GM19467 (cell line): Measurements from ENCODE around the gene FARSA.
"Not testable (repeated sequence)": the region's sequence is repeated elsewhere in the genome, so short reads cannot be mapped to it uniquely, and the experiment has no call there.

Experiments used
- ATAC-seq: cut with Tn5 transposase; IDR thresholded peaks from one replicate; pipeline ENCODE4 v1.9.1; 2021; ENCODE audit warnings: mild to moderate bottlenecking, moderate library complexity; ENCODE audit not compliant: unreplicated experiment

FARSA gene

GRCh38 chr19:12933287-12934072 lies at the start of gene FARSA:
FARSA (minus strand) TSS chr19:12933711; CDS start chr19:12933696, 15 bp downstream.
- peak; percentile 45 for ATAC-seq

DNA sequence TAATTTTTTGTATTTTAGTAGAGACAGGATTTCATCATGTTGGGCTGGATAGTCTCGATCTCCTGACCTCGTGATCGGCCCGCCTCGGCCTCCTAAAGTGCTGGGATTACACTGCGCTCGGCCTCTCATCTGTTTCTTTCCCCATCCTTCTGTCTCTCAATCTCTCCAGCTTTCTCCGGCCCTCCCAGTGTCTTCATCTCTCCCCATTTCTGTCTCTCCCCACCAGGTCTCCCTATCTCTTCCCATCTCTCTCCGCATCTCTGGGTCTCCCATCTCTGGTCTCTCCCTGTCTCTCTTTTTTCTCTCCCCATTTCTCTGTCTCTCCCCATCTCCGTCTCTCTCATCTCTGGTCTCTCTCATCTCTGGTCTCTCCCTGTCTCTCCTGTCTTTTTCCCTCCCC lies 49.6 kb upstream of the FARSA start:
- ATAC-seq: no peak

DNA sequence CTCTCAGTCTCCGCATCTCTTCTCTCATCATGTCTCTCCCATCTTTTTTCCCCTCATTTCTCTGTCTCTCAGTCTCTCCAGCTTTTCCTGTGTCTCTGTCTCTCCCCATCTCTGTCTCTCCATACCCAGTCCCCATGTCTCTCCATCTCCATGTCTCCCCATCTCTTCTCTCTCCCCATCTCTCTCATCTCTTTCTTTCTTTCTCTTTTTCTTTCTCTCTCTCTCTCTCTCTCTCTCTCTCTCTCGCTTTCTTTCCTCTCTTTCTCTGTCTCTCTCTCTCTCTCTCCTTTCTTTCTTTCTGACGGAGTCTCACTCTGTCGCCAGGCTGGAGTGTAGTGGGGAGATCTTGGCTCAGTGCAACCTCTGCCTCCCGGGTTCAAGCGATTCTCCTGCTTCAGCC lies 49.1 kb upstream of the FARSA start:
- ATAC-seq: no peak

DNA sequence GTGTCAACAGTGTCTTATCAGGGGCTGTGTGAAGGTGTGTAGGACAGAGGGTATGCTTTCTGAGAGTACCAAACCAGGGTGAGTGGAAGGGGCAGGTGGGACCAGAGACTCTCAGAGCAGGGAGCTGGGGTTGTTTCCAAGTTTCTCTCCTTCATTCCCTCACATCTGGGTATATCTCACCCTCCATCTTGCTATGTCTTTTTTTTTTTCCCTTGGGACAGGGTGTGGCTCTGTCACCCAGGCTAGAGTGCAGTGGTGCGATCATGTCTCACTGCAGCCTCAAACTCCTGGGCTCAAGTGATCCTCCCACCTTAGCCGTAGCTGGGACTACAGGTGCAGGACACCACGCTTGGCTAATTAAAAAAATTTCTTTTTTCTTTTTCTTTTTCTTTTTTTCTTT lies 46.5 kb upstream of the FARSA start:
- ATAC-seq: no peak

DNA sequence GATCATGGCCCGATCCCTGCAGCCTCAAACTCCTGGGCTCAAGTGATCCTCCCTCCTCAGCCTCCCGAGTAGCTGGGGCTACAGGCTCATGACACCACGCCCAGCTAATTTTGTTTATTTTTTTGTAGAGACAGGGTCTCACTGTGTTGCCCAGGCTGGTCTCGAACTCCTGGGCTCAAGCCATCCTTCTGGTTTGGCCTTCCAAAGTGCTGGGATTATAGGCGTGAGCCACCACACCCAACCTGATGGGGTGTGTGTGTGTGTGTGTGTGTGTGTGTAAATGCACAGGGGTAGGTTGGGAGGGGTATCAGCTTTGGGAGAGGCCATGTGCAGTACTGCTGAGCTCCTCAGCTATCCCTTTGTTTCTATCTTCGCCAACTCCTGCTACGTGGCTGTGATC lies 42.6 kb upstream of the FARSA start:
- not testable (repeated sequence) for ATAC-seq

DNA sequence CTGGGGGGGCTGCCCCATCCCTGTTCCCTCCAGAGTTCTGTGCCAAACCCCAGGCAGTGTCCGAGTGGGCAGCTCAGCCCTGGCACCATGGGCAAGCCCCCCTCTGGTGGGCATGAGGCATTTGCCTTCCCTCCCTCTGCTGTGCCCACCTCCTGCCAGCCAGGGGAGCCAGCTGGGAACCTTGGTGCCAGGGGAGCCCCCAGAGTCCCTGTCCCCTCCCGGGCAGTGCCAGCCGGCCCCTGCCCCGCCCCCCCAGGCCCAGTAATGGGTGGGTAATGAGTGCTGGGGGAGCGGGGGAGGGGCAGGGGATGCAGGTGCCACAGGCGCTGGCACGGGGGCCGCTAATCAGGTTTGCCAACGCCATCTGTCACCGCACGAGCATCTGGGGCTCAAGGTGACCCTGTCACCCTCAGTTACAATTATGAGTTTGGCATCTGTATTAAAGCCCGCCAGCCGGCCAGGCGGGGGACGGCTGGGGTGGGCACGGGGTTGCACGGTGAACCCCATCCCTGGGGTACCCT lies 41.8 kb upstream of the FARSA start:
- ATAC-seq: no peak

DNA sequence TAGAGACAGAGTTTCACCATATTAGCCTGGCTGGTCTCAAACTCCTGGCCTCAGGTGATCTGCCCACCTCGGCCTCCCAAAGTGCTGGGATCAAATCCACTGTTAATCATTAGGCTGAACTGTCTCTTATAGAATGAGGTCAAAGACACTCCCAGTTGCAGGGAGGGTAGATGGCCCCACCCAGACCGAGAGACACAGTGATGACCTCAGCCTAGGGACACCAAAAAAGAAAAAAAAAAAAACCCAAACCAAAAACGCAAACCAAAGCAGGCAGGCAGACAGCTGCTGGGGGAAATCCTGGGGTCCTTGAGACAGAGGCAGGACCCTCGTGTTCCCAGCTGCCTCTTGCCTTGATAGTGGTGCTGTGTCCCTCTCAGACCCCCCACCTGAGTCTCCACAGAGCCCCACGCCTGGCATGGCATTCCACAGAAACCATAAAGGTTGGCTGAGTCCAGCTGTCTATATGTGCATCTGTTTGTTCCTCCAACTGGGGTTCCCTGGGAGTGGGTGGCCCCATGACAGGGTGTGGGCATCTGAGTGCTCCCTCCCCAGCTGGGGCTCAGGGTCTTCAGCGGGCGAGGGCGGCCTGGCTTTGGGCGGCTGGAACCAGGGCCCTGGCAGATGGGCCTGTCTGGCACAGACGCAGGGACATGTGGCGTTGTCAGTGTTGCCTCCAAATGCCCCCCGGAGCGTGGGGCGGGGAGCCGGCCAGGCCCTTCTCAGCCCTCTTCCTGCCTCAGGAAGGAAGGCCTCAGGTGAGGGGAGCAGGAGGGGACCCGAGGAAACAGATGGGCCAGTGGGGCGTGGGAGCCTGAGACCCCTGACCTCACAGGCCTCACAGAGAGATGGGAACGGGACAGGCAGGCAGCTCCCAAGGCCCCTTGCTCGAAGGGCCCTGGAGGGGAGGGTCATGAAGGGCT lies 41.0 kb upstream of the FARSA start:
- no peak for ATAC-seq

DNA sequence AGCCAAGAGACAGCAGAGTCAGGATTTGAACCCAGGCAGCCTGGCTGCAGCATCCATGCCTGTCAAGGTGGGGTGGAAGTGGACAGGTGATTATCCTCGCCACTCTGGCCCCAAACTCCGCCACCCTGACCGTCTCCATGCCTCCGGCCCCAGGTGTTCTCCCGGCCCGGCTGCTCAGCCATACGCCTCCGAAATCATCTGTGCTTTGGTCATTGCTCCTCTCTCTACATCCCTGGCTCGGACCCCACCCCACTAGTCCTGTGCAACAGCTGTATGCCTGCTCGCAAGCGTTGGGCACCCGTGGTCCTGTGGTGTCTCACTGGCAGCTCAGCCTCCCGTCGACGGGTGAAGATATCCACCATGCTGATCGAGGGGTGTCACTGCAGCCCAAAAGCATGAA lies 39.7 kb upstream of the FARSA start:
- no peak for ATAC-seq

DNA sequence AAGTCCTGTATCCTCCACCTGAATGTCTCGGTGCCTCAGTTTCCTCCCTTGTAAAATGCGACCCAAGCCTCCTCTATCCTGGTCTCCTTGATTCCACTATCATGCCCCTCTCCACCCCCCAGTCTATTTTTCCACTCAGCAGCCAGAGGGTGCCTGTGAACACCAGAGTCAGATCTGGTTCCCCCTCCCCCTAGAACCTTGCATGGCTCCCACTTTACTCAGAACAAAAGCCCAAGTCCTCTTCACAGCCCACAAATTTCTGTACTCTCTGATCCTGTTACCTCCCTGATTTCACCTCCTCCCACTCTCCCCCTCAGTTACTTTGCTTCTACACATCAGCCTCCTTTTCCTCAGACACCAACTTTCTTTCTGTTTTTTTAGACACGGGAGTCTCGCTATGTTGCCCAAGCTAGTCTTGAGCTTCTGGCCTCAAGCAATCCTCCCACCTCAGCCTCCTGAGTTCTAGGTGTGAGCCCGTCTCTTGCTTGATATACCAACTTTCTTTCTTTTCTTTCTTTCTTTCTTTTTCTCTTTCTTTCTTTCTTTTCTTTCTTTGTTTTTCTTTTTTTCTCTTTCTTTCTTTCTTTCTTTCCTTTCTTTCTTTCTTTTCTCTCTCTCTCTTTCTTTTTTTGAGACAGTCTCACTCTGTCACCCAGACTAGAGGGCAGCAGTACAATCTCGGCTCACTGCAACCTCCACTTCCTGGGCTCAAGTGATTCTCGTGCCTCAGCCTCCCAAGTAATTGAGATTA lies 36.7 kb upstream of the FARSA start:
- no peak for ATAC-seq

DNA sequence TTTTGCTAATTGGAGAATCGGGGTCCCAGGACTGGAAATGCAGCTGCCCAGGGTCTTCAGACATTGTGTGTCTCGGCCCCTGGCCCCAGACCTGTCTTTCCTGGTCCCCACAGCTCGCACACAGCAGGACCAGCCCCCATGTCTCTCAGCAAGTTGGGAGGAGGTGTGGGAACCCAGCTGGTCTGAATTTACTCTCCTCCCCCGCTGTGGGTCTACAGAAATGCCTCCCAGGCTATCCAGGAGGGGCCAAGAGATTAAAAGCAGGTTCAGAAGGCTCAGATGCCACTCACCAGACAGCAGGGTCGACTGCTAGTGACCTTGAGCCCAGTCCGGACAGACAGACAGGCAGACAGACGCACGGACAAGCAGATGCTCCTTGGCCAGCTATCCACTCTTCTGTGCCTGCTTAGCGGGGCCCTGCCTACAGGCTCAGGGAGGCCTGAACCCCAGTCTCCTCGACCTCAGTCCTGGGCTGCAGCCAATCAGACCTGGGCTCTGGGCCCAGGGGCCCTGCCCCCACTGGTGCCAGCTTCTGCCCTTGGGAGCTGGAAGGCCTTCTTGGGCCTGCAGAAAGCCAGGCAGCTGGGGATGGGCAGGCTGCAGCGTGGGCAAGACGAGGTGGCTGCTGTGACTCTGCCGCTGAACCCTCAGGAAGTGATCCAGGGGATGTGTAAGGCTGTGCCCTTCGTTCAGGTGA lies 35.9 kb upstream of the FARSA start, which contains the start of gene DAND5:
Gene DAND5 (plus strand): TSS at position 285 of the 697 bp plus-strand sequence. CDS start 85 bp downstream, at position 370.
- ATAC-seq: no peak

DNA sequence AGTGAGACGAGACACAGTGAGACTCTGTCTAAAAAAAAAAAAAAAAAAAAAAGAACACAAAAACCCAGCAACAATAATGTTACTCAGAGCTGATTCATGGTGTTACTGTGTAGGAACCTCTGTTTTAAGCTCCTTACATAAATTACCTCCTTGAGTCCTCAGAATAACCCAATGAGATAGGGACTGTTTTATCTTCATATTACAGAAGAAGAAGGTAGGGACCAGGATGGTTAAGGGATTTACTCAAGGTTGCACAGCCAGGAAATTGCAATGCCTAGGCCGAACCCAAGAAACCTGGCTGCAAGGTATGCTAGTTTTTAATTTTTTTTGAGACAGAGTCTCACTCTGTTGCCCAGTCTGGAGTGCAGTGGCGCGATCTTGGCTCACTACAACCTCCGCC lies 34.4 kb upstream of the FARSA start:
- no peak for ATAC-seq

DNA sequence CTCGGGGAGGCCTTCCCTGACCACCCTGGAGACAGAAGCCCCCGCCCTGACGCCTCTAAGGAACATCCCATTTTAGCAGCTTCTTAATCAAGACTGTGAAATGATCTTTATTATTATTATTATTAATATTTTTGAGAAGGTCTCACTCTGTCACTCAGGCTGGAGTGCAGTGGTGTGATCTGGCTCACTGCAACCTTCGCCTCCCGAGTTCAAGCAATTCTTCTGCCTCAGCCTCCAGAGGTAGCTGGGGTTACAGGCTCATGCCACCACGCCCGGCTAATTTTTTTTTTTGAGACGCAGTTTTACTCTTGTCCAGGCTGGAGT lies 32.3 kb upstream of the FARSA start:
- ATAC-seq: no peak

DNA sequence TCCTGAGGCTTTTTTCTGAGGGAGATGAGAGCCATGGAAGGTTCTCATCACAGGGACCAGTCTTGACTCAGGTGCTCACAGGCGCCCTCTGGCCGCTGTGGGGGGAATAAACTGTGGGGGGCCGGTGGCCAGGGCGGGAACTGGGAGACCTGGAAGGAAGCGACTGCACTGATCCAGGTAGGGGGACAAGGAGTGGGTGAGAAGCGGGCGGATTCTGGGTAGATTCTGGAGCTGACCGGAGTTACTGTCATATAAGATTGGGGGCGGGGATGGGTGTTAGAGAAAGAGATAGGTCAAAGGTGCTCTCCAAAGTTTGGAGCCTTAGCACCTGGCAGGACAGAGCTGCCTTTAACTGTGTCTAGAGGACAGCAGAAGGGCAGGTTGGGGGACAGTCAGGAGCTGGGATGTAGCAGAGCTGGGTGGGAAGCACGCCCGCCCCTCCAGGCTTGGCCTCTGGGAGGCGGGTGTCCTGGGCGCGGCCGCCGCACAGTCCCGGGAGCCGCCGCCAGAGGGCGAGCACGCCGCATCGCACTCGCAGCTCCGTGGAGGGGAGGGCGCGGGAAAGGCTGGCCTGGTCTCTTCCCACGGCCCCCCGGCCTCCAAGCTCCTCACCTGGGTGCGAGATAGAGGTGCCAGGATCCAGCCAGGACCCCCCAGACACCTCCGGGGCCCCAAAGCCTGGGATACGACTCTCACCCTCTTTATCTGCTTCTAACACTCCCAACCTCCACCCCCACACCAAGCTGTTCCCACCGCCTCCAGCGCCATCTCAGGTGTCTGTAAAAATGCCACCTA lies 31.7 kb upstream of the FARSA start:
- peak; percentile 61 for ATAC-seq

GRCh38 chr19:12959481-12959880 lies 26.0 kb upstream of the FARSA start:
- ATAC-seq: no peak

DNA sequence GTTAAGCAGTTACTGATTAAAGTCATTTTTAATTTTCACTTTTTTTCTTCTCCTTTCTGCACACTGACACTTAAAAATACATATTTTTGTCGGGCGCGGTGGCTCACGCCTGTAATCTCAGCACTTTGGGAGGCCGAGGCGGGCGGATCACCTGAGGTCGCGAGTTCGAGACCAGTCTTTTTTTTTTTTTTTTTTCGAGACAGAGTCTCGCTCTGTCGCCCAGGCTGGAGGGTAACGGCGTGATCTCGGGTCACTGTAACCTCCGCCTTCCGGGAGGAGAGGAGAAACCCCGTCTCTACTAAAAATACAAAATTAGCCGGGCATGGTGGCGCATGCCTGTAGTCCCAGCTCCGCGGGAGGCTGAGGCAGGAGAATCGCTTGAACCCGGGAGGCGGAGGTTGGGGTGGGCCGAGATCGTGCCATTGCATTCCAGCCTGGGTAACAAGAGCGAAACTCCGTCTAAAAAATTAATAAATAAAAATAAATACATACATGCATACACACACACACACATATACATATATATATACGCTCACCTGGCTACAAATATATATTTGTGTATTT lies 24.0 kb upstream of the FARSA start:
- not testable (repeated sequence) for ATAC-seq

DNA sequence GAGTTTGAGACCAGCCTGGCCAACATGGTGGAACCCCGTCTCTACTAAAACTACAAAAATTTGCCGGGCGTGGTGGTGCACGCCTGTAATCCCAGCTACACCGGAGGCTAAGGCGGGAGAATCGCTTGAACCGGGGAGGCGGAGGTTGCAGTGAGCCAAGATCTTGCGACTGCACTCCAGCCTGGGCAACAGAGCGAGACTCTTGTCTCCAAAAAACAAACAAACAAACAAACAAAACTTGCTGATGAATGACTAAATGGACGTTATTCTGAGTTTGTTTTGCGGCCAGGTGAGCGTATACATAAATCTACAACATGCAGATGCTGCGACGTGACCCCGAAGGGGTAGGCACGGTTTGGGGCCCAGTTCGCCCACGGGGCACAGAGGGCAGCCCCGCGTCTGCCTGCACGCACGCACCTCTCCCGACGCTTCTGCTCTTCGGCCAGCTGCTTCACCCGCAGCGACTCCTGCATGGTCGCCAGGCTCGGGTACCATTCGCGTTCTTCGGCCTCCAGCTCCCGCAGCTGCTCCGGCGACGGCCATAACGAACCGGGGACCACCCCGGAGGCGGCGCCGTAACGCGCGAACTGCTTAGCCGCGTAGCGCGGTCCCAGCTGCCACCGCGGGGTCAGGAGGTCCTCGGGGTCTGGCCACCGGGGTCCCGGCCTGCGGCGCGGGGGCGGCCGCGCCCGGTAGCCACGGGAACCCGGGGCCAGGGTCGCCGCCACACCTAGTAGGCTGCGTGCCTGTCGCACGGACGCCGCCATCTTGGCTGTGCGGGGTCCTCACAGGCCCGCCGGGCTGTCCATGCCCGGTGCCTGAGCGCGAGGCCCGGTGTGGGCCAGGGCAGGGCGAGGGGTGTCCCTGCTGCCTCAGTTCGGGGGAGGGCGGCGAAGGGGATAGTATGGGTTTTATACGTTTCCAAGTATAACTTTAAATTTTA lies 23.2 kb upstream of the FARSA start, which contains the start of gene GADD45GIP1:
Gene GADD45GIP1 (minus strand): TSS at position 778 of the 943 bp plus-strand sequence. CDS start 11 bp downstream, at position 767.
- ATAC-seq: peak; percentile 68

GRCh38 chr19:12955996-12956395 lies 22.5 kb upstream of the FARSA start:
- no peak for ATAC-seq

- not testable (repeated sequence) for ATAC-seq
Observed at GRCh38 chr19:12955575-12955974, 22.1 kb upstream of the FARSA start.
